Stimulated activated CD4-positive, alpha-beta T cell treated with anti-CD3 and anti-CD28 coated beads, Interleukin-12 subunit alpha, Interleukin-12 subunit beta, amount 100 ng/mL, for 4 hours (primary cell): Measurements from ENCODE around the gene FAM234B.

Experiments used
- DNase-seq: peaks from one replicate; pipeline ENCODE4 v3.0.0-alpha.2; 2020

Gene FAM234B

DNA sequence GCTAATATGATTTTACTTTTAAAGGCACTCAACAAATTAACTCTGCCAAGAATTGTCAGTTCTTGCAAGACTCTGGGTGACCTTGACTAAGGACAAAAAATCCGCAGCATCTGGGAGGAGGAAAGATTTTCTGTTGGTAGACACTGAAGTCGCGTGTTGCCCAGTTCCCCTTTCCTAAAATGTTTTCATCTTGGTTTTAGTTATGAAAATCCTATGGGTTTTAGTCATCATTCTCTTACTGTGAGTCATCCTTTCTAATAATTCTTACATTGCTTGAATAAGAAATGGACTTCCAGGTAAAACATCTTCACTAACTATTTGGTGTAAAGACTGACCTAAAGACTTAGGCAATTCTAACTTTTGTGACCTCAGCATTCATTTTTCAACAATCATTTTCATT lies 50.2 kb downstream of the FAM234B start:
- DNase-seq, result no peak

DNA sequence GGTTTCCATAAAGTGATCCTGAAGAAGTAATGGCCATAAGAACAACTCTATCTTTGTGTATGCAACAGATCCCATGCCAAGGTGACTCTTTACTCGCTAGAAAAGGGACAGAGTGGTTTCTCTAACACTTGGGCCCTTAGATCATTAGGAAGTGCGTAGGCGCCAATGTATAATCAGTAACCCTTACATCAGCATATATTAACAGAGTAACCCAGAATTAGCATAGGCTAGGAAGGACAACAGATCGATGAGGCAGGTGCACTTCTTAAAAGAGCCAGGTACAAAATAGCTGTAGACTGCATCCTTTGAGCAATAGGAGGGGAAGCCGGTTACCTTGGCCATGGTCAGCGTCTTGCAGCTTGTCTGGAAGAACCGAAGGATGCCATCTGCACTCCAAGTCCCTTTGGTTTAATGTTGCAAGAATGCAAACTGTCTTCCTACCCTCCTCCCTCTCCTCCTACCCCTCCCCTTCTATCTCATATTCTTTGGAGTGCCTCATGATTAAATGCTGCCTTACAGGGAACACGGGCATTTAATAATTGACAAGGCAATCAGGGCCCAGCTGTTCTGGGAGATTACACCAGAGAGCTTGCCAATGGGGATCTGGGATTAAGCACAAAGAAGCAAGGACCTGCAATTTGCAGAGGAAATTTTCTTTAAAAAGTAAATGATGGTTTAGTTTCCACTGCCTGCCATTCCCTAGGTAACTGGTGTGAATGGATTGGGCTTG lies 51.2 kb downstream of the FAM234B start:
- no peak for DNase-seq

DNA sequence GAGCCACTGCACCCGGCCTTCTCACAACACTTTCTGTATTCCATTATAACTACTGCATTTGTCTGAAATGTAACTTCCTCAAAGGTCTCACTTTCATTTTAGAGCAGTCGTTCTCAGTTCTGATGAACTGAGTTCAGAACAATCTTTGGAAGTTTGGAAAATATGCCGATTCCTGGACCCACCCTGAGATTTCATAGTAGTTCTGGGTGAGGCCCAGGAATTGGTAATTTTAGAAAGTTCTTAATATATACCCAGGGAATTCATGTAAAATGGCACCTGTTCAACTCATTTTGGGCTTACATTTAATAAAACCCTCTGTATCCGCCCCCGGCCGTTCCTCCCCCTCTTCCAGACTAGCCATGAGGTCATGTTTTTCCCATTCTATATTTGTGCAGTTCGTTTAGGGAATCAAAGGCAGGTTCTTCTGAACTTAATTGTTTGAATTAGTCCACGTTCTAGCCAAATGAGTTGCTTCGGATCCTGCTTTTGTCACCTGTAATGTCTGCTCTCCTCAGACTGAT lies 53.4 kb downstream of the FAM234B start:
- no peak for DNase-seq

DNA sequence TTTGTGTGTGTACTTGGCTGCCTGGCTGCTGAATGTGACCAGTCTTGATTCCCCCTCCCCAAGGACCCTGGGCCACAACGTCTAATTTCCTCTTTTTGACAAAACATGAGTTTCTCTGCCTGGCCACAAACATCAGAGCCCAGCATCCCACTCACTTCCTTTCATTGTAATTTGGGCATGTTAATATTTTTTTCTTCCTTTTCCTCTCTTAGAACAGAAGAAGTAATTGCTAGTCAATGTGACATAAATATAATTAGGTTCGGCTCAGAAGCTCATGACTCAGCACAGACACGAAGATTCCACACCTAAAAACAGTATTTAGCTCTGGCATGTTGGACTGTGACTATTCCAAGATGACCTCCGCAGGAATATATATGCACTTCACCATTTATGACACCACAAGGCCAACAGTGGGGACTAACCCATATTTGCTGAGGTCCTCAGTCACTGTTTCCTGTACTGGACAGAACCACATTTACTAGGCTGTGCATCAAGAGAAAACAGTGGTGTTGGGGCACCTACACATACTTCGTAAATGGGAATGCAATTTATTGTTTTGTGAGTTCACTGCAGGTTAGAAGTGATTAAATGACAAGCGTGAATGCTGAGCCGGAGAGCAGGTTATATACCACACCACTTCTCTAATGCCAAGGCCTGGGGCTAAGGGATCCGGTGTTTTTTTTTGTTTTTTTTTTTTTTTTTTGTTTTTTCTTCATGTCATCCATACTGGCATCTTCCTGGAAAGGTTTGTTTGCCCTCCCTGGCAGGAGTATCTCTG lies 55.1 kb downstream of the FAM234B start:
- no peak for DNase-seq

DNA sequence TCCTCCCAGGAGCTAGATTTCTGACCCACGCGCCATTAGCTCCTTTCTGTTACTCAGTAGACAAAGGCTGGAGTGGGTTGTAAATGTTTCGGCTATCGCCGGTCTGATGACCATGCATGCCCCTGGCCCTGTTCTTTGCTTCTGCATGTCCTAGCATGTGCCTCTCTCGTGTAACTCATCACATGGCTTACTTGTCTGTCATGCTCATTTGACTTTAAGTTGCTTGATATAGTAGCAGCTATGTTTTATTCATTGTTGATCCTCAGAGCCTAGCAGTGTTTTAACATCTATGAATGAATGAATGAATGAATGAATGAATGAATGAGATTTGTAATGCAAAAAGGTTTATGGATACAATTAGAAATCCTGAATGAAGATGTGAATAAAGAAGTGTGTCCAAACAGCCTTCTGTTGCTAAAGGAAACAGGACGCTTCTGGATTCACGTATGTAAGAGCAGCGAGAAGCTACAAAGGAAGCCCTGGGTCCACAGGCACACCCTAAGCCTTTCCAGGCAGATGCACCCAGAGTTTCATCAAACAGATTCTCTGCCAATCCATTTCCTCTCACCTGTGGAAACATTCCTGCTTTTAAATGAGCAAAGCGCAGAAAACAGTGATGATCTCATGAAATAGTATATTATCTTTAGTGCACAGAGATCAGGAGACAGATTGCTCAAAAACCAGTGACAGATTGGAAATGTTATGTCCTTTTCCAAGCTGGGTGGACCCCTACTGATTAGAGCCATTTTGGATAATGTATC lies 55.8 kb downstream of the FAM234B start:
- no peak for DNase-seq

DNA sequence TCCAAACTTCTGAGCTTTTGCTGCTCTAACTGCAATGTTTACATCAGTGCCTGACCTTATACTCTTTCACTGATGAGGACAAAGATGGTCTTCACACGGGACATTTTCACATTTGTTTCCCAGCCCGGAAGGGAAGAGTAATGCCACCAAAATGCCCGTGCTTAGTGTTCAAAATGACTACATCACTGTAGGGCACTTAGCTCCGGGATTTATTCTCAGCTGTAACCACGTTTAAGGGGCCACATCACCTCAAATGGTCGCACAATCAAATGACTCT lies 56.4 kb downstream of the FAM234B start:
- DNase-seq, result no peak

DNA sequence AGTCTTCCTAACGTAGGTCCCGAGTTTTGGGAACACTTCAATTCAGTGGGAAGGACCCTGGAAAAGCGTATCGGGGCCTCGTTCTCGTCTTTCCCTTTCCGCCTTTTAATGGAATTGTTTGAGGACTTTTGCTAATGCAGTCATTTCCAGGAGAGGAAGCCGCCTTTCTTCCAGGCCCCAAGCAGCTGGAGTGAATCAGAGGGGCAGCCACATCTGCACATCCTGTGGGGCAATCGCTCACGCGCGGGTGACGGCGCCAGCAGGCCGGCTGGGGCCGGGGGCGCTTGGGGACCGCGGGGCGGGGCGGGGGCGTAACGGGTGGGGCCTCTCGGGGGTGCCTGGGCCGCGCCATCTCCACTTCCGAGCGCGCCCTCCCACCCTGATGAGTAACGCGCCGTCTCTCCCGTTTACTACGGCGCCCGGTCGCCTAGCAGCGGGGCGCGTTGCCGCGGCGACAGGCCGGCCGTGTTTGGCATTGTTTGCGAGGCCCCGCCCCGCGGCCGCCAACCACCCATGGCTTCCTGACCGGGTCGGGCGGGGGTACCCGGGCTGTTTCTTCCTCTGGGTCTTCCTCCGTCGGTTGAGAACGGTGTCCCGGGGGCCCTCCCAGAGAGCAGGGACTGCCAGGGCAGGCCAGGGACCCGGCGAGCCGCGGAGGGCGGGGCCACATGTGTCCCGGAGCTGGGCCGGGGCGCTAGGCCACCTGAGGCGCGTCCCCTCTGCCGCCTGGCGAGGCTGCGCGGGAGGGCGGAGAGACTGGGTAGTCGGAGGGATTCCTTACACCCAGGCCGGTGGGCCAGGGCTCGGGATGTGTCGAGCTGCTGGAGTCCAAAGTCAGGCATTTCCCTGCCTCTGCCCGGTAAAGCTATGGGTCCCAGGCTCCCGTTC lies 56.9 kb downstream of the FAM234B start:
- DNase-seq, result peak; percentile 82

DNA sequence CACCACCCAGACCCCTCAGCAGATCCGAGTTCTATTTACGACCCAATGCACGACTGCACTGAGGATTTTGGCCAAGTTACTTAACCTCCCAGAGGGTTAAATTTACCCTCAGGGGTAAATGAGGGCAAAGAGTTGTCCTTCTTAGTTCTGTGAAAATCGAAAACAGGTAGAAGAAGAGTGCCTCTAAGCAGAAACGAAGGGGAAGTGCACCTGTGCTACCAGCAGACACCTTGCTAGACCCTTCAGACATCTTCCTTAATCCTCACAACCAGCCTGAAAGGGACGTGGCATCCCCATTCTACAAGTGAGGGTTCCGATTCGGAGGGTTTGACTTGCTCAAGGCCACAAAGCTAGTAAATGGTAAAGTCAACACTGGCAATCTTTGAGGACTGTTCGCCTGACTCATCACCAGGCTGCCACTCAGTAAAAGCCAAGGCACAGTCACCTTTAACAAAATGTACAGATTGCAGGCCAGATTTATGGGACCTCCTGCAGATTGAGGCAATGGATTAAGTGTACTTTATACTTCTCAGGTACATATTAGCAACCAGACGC lies 57.7 kb downstream of the FAM234B start:
- no peak for DNase-seq

DNA sequence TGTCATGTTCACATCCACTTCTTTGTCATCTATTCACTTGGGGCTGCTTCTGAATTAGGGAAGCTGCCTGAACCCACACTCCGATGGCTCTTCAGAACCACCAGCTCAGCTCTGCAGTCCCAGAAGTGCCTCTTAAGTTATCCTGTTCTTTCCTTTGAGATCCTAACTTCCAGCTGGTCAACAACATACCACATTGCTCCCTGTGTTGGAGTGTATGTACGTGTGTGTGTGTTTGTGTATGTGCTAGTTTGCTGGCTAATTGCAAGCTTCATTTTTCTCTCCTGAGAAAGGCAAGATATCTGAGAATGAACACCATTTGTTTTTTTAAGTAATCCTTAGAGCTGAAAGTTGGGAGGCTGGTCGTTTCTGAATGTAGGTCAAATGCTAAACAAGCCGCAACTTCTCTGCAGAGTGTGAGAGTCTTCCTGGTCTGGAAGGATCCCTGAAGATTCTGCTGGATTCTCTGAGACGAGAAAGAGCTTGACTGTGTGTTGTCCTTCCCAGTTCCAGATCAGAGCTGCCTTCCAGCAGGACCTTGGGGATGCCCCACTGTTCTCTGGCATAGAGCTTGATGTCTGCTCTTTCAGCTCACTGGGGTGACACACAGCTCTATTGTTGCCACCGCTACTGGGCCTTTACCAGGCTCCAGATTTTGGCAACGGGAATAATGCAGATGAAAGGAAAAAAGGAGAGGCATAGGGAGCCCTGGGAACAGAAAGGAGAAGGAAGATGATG lies 58.4 kb downstream of the FAM234B start:
- no peak for DNase-seq

DNA sequence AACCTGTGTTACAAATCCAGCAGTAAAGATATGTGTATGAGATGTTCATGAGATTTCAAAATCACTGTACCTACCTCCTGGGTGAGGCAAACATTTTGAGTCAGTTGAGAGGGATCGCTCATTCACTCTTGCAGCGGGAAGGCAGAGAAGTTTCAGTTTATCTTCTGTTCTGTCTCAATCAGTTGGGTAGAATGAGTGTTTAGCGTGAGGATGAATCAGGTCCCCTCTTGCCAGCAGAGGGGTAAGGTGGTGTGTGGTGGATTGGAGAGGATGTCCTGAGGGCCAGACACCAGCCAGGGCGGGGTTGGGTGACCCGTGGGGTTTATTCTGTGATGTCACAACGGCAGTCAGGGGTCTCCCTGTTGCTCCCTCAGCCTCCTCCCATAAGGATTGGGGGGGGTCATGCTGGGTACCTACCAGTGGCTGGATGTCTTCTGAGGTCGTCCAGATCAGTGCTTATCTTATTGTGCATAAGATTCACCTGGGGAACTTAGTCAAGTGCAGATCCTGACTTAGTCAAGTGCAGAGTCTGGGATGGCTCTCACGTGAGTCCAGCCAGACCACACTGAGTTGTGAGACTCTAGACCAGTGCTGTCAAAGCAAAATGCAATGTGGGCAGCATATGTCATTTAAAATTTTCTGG lies 59.3 kb downstream of the FAM234B start, which contains the start of gene GSG1:
GSG1 (minus strand) TSS at position 277 of the 643 bp plus-strand sequence; CDS start at position 122, 155 bp downstream.
- no peak for DNase-seq

DNA sequence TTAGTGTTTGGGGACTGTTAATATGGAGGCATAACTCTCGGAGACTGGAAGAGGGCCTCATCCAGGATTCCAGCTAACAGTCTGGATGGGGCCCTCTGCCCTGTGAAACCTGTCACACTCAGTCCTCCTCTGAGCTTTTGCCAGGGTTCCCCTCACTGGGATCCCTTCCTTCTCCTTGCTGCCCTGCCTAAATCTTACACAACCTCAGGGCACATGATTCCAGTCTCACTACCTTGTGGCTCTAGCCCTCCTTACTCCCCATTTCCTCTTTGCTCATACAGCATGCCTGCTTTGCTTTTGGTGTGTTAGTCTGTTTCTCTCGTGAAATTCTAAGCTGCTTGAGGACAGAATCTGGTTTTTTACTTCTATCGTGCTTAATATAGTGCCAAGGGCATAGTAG lies 60.2 kb downstream of the FAM234B start:
- no peak for DNase-seq

DNA sequence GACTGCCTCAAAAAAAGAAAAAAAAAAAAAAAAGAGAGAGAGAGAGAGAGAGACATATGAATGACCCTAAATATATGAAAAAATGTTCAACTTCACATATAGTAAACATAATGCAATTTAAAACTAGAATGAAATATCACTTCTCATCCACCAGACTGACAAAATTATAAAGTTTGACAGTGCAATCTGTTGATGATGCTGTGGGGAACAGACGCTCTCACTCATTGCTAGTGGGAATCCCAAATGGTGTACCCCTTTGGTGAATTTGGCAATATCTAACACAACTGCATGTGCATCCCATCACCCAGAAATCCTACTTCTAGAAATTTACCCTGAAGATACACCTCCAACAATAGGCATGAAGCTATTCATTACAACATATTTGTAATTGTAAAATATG lies 61.6 kb downstream of the FAM234B start:
- DNase-seq, result no peak

DNA sequence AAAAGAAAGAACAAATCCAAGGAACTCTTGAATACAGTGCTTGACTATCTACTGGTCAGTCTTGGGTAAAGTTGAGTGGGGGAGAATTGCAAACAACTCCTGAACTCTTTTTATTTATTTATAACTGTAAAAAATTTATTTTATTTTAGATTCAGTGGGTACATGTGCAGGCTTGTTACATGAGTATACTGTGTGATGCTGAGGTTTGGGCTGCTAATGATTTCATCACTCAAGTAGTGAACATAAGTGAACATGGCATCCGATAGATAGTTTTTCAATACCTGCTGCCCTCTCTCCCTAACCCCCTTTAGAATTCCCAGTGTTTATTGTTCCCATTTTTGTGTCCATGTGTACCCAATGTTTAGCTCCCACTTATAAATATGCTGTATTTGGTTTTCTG lies 62.5 kb downstream of the FAM234B start:
- no peak for DNase-seq

DNA sequence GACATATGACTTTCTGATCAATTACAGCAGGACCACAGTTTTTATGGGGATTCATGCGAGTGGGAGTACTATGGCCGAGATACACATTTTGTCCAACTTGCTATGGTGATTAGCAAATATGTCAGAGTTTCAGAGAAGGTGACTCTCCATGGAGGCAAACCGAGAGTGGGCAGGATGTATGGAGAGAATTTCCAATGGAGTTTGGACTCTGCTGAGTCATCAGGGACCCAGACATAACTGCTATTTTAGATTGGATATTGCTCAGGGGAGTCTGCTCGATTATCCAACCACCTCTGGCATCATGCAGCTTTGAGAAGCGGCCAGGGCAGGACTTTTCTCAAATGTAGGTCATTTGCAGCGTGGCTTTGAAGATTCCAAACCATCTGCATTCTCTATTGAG lies 68.8 kb downstream of the FAM234B start:
- no peak for DNase-seq

DNA sequence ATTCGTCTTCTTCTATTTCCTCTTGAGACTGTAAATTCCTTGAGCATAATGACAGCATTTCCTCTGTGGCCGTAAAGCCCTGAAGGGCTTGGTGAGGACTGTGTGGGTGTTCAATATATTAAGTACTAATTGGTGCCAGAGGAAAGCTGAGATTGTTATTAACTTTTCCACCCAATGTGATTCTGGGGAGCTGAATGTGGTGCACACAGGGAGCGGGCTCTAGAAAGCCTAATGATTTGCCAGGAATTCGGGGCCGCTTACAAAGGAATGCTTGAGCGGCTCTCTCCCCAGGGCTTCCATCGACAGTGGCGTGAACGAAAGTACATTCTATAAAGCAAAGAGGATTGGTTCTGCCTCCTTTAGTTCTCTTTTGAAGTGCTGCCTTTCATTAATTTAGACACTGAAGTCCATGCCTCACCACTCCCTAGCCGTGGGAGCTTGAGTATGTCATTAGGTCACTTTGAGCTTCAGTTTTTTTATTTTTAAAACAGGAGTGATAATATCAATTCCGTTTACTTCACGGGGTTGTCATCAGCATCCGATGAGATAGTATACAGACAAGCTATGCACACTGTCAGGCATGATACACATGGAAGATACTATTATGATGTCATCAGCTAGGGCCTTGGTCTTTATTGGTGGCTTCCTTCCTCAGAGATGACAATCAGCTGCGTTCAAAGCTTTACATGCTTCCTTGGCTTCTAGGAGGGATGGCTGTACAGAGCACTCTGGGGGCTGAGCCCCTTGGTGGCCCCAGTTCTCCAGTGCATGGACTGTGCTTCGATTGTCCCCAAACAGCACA lies 70.3 kb downstream of the FAM234B start:
- DNase-seq, result no peak

DNA sequence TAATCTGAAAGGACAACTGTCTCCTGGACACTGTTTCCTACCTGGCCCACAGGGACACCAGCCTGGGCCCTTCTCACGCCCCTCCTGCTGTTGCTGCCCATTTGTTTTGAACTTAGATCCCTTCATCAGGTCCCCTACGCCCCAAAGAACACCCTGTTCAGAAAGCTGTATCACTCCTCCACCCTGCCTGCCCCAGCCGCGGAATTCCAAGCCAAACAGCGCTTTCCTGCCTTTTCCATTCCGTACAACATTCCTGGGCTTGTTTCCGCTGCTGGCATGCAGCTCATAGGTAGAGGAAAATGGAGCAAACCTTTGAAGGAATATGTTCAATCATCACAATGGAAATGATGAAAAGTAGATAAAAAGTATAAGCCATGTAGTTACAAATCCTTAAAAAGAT lies 72.1 kb downstream of the FAM234B start:
- DNase-seq, result no peak

DNA sequence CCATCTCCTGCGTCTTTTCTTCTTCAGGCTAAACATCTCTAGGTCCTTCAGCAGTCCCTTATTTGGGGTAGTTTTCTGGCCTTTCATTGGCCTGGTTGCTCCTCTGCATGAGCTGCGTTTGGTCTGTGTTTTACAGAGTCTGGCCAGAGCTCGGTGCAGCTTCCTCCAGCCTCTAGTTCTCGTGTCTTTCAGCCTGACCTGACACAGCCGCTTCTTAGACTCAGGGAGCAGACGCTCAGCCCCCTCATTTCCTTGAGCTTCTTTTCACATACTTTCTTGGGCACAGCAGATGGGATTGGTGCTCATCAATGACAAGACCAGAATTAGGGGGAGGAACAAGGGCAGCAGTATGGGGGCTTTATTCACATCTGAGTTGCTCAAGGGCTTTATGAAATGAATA lies 72.8 kb downstream of the FAM234B start:
- no peak for DNase-seq

DNA sequence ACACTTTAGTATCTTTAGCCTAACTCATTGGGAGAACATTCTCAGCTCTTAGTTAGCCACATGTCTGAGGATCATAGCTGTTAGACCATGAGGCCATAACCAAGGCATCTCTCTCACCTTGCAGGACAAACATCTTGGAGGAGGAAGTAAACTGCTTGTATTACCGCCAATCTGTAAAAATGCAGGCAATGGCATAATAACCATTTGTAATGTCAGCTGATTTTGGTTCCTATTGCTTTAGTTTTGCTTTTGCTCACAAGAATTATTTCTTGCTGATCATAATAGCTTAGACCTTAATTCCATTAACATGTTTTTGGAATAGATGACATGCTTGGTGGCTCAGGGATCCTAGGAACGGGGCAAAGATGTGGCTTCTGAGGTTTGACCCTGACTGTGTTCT lies 75.6 kb downstream of the FAM234B start:
- no peak for DNase-seq

DNA sequence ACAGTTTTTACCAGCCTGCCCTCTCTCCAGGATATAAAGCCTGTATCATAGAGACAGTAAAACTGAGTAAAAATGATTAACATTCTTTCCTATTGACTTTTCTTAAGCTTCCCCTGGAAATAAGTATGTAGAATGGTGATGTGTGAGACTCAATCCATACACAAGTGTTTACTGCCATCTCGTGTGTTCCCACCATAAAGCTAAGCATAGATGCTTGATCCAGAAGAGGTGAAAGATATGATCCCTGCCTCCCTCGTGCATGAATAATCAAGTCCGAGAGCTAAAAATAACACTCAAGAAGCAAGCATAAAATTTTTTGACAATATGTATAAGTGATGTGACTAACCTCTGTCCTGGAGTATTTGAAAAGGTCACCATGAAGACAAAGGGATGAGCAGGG lies 76.2 kb downstream of the FAM234B start:
- DNase-seq, result no peak

DNA sequence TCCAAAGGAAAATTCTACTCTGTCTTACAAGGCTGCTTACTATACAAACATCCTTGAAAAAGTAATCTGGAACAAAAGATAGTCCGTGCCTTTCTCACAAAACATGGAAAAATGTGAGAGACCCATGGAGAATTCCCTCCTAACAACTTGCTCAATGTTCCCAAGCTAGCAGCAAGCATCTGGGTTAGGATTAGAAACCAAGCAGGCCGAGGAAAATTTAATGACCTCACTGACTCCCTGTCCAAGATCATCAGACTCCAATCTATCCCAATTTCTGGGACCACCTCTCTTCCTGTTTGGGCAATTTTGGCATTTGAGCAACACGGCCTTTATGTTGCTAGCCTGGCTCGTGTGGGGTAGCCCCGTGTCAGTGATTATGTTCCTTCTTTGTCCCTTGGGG lies 77.4 kb downstream of the FAM234B start:
- DNase-seq, result no peak
